ENCODE measurements around the gene ZNF496. TPM values are rescaled to one million over a fixed set of nuclear protein-coding genes. Genes with fewer than 3 reads are reported as not detected.
A peak's percentile ranks its signal among the peaks of the same experiment; 100 is the strongest.
"Not testable (repeated sequence)": the region's sequence is repeated elsewhere in the genome, so short reads cannot be mapped to it uniquely, and the experiment has no call there.

ZNF496 gene
- total RNA-seq, 1 donor = 21.3 TPM

DNA sequence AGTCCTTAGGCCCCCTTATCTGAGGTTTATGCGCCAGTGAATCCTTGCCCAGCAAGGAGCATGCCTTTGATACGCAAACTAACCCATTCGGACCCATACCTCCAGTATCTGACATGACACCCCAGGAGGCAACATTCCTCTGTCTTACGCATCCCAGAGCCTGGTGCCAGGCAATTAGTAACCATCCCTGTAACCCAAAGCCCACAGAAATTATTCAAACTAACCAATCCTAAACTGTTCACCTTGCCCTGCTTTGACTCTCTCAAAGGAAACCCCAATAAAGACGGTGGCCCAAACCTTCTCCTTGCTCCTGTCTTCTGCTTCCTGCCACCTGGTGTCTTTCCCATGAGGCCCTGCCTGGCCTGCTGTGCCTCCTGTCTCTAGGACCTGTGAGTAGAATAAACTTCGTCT lies 36.4 kb downstream of the ZNF496 start:
- TF ChIP-seq, protein P1, sequence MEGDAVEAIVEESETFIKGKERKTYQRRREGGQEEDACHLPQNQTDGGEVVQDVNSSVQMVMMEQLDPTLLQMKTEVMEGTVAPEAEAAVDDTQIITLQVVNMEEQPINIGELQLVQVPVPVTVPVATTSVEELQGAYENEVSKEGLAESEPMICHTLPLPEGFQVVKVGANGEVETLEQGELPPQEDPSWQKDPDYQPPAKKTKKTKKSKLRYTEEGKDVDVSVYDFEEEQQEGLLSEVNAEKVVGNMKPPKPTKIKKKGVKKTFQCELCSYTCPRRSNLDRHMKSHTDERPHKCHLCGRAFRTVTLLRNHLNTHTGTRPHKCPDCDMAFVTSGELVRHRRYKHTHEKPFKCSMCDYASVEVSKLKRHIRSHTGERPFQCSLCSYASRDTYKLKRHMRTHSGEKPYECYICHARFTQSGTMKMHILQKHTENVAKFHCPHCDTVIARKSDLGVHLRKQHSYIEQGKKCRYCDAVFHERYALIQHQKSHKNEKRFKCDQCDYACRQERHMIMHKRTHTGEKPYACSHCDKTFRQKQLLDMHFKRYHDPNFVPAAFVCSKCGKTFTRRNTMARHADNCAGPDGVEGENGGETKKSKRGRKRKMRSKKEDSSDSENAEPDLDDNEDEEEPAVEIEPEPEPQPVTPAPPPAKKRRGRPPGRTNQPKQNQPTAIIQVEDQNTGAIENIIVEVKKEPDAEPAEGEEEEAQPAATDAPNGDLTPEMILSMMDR (IDR thresholded peaks at IDR 0.05; ENCODE audit: insufficient read depth, low read length) = no peak
- H3K4me3 ChIP-seq (ENCODE audit: low read depth, low read length) = no peak overlapping the region
- DNase-seq (ENCODE audit: low read depth) = peak; percentile 36

DNA sequence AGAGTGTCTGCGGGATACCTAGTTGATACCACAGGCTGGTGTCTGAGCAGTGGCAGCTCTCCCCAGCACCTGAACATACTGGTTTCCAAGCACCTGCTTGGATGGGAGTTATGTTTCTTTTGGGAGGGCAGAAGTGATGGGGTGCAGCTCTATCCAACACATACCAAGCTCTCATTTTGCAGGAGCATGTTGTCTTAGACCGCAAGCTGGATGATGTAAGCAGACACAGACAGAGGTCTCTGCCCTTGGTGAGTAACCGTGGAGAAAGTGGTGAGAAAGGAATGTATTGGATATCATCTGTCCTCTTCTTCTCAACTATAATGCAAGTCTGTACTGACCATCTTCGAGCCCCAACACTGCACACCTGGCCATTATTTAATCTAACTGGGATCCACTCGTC lies 37.4 kb downstream of the ZNF496 start:
- no peak overlapping the region for H3K4me3 ChIP-seq (ENCODE audit: low read depth, low read length)
- TF ChIP-seq, protein P1 (IDR thresholded peaks at IDR 0.05; ENCODE audit: insufficient read depth, low read length) = no peak
- peak; percentile 58 for DNase-seq (ENCODE audit: low read depth)

DNA sequence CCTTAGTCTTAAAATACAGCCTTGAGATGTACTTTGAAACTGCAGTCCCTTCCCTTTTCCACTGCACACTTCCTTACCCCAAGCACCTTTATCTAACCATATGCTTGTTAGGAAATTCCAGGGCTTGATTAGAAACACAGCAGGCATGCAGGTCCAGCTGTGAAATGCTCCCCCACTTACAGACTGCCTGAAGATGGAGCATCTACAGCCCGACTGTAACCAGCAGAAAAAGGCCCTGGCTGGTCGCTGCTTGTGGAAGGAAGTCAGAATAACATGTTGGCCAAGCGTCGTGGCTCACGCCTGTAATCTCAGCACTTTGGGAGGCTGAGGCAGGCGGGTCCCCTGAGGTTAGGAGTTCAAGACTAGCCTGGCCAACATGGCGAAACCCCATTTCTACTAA lies 38.6 kb downstream of the ZNF496 start:
- H3K4me3 ChIP-seq (ENCODE audit: low read depth, low read length) = no peak overlapping the region
- peak; percentile 61 for DNase-seq (ENCODE audit: low read depth)
- TF ChIP-seq, protein P1 (IDR thresholded peaks at IDR 0.05; ENCODE audit: insufficient read depth, low read length) = no peak

DNA sequence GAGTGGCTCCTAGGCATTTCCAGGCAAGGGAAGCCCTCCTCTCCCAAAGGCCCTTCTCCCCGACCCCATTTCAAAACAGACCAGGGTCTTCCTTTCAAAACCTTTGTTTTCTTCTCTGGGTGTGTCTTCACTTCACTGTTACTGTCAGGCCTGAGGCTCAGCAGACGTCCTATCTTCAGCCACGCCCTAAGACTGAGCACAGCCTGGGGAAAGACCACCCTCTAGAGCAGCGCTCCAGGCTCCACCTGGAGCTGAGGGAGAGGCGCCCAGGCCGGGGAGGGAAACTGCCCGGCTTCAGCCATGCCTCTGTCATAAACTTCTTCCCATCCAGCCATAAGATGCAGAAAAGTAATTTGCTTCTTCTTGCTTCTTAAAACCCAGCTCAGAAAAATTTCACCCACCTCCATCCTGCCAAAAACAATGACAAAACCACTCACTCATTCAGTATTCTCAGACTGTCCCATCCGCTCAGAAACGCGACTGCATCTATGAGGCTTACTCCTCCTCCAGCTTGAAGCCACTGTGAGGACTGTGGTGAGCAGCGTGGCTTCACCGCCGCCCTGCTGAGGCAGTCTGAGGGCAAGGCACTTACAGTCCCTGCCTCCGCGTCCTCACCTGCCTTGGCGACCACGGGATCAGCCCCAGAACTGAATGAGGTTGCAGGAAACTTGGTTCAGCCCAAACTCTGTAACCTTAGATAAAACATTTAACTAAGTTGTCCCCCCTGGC lies 39.7 kb downstream of the ZNF496 start:
- TF ChIP-seq, protein P1 (IDR thresholded peaks at IDR 0.05; ENCODE audit: insufficient read depth, low read length) = no peak

DNA sequence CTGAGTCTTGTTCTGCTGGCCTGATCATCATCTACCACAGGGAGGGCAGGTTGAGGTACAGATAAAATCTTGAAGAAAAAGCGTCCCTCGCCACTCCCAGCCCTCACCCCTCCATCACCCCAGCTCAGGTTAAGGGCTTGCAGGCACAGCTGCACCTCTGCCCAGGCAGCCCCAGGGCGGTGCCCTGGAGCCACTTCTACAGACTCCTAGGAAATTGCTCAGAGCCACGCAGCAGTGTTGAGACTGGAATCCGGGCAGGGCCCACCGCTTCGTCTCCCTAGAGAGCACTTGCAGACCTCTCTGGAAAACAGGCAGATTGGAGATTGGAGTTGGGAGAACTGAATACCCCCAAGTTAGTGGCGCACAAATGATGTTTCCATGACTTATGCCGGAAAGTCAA lies 40.5 kb downstream of the ZNF496 start:
- DNase-seq (ENCODE audit: low read depth) = no peak
- H3K4me3 ChIP-seq (ENCODE audit: low read depth, low read length) = no peak overlapping the region
- TF ChIP-seq, protein P1 (IDR thresholded peaks at IDR 0.05; ENCODE audit: insufficient read depth, low read length) = no peak

More for the DNA sequence above, 39.7 kb downstream of the ZNF496 start:
- H3K4me3 ChIP-seq (ENCODE audit: low read depth, low read length) = no peak overlapping the region
- no peak for DNase-seq (ENCODE audit: low read depth)

DNA sequence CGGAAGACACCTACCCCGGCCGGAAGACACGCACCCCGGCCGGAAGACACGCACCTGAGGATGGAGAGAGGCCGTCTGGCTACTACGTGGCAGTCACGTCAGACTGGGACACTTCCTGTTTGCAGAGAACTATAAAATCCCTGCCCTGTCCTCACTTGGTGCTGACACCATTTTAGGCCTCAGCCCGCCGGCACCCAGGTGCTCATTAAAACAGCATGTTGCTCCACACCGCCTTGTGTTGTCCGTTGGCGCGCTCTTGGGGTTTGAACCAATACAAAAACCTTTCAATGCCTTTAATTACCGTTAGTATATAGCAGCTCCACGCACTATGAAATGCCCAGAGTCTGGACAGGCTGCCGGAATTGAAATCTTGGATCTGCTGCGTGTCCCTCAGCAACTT lies 41.1 kb downstream of the ZNF496 start:
- H3K4me3 ChIP-seq (ENCODE audit: low read depth, low read length) = no peak overlapping the region

DNA sequence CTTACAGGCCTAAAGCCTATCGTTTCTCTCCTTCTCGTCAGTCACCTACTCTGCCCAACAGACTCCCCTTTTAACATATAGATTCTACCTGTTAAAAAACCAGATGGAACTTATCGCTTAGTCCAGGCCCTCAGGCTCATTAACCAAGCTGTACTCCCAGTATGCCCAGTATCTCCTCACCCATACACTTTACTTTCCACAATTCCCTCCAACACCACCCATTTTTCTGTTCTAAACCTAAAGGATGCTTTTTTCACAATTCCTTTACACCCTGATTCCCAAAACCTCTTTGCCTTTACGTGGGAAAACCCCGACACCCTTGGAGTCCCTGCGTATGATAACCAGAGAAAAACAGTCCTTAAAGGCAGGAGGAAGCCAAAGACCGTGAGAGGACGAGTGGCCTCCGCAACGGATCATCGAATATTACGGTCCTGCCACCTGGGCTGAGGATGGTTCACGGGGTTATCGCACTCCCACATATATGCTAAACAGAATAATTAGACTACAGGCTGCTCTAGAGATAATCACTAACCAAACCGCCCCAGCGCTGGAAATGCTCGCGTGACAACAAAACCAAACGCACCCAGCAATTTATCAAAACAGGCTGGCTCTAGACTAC lies 42.3 kb downstream of the ZNF496 start:
- not testable (repeated sequence) for H3K4me3 ChIP-seq (ENCODE audit: low read depth, low read length); DNase-seq (ENCODE audit: low read depth)

More for the DNA sequence above, 41.1 kb downstream of the ZNF496 start:
- TF ChIP-seq, protein P1 (IDR thresholded peaks at IDR 0.05; ENCODE audit: insufficient read depth, low read length) = no peak
- no peak for DNase-seq (ENCODE audit: low read depth)

All from fibroblast of the aortic adventitia (primary cell).